Stomach (tissue), 4 donors: Measurements from ENCODE around the gene APLF.

Experiments used
- POLR2A ChIP-seq, 4 donors: fragments of 450-650 bp; IDR thresholded peaks; one replicate each; pipeline ENCODE4 v1.6.1; 2016; ENCODE audit warnings: antibody characterized with exemption in 4 of 4, control low read depth in 2 of 4, mild to moderate bottlenecking in 1 of 4, moderate library complexity in 1 of 4
- POLR2AphosphoS5 ChIP-seq, 3 donors: sonication (generic); formaldehyde crosslinking; IDR thresholded peaks; one replicate each; pipeline ENCODE4 v1.6.1; 2016; ENCODE audit warnings: antibody characterized with exemption in 3 of 3
- TF ChIP-seq, protein P1 (sequence below), 7 experiments: fragments of 450-650 bp in 4 of 7; fragments of 200-600 bp in 3 of 7; sonication (generic) in 3 of 7; IDR thresholded peaks; one replicate each; pipeline ENCODE4 v1.5.1; 2016 to 2019; ENCODE audit warnings: antibody characterized with exemption in 7 of 7, control low read depth in 2 of 7, mild to moderate bottlenecking in 1 of 7

DNA sequence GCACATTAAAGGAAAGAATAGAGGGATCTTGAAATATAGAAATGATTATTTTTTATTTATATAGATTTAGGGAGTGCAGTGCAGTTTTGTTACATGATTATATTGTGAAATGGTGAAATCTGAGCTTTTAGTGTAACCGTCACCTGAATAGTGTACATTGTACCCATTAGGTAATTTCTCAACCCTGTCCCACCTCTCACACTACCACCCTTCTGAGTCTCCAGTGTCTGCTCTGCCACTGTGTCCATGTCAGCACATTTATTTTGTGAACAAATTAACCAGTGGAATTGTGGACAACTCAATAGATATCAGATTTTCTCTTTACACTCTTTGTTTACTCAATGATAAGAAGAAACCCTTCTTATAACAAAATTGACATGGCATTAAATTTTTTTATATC lies 24.2 kb downstream of the APLF start:
- TF ChIP-seq POLR2AphosphoS5 (IDR thresholded peaks at IDR 0.05), result no peak
- TF ChIP-seq, protein P1, sequence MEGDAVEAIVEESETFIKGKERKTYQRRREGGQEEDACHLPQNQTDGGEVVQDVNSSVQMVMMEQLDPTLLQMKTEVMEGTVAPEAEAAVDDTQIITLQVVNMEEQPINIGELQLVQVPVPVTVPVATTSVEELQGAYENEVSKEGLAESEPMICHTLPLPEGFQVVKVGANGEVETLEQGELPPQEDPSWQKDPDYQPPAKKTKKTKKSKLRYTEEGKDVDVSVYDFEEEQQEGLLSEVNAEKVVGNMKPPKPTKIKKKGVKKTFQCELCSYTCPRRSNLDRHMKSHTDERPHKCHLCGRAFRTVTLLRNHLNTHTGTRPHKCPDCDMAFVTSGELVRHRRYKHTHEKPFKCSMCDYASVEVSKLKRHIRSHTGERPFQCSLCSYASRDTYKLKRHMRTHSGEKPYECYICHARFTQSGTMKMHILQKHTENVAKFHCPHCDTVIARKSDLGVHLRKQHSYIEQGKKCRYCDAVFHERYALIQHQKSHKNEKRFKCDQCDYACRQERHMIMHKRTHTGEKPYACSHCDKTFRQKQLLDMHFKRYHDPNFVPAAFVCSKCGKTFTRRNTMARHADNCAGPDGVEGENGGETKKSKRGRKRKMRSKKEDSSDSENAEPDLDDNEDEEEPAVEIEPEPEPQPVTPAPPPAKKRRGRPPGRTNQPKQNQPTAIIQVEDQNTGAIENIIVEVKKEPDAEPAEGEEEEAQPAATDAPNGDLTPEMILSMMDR (IDR thresholded peaks at IDR 0.05), result no peak
- TF ChIP-seq POLR2A (IDR thresholded peaks at IDR 0.05), result no peak
